ENCODE results near the gene IRF2.

GRCh38 chr4:184470785-184471110 lies 3.6 kb downstream of the IRF2 start:
- TF ChIP-seq CTCF (IDR thresholded peaks at IDR 0.05; ENCODE audit: borderline replicate concordance, extremely low read depth, low read length, poor library complexity, severe bottlenecking) (no peak), EZH2 (IDR thresholded peaks at IDR 0.05; ENCODE audit: borderline replicate concordance, low read depth, low read length, severe bottlenecking) (no peak)

All from DND-41 (cell line).